Tibial artery (tissue), 4 donors: ENCODE measurements around the gene PBX2.
A peak's percentile ranks its signal among the peaks of the same experiment; 100 is the strongest.
"Not testable (repeated sequence)": the region's sequence is repeated elsewhere in the genome, so short reads cannot be mapped to it uniquely, and the experiment has no call there.

ENCODE experiments used
- DNase-seq, 2 donors: peaks; one replicate each; pipeline ENCODE4 v3.0.0-alpha.2; 2019
- H3K27ac ChIP-seq, 2 donors: fragments of 200-600 bp; sonication (generic) in 1 of 2; 1 replicate in 1 of 2; 2 replicates in 1 of 2; pipeline ENCODE4 v1.5.1; 2018 to 2019; ENCODE audit warnings: mild to moderate bottlenecking in 1 of 2
- H3K27me3 ChIP-seq, 2 donors: fragments of 200-600 bp; sonication (generic) in 1 of 2; one replicate each; pipeline versions ENCODE4 v1.5.1 to v1.6.0; 2016 to 2019
- H3K36me3 ChIP-seq, 3 donors: fragments of 200-600 bp; sonication (generic) in 2 of 3; one replicate each; pipeline ENCODE4 v1.5.1; 2016 to 2019; ENCODE audit warnings: mild to moderate bottlenecking in 2 of 3
- H3K4me1 ChIP-seq, 4 donors: fragments of 200-600 bp; sonication (generic) in 2 of 4; 1 replicate in 3 of 4; 2 replicates in 1 of 4; pipeline ENCODE4 v1.5.1; 2016 to 2019
- H3K4me3 ChIP-seq, 2 donors: fragments of 200-600 bp; sonication (generic) in 1 of 2; 1 replicate in 1 of 2; 2 replicates in 1 of 2; pipeline ENCODE4 v1.5.1; 2018 to 2019; ENCODE audit warnings: mild to moderate bottlenecking in 2 of 2
- H3K9me3 ChIP-seq, 3 donors: fragments of 200-600 bp; sonication (generic) in 1 of 3; one replicate each; pipeline ENCODE4 v1.5.1; 2016 to 2019
- intact Hi-C: fragments of 100-400 bp; cut with DNase I; formaldehyde crosslinking; loops from one replicate; pipeline ENCODE4 v1.15.0; 2023; ENCODE audit warnings: low total_unique reads
- TF ChIP-seq, protein P1 (sequence below), 2 experiments: fragments of 200-600 bp in 1 of 2; fragments of 450-650 bp in 1 of 2; IDR thresholded peaks; one replicate each; pipeline ENCODE4 v1.5.1; 2017 to 2019; ENCODE audit warnings: antibody characterized with exemption in 2 of 2, mild to moderate bottlenecking in 1 of 2, moderate library complexity in 1 of 2

Gene PBX2

DNA sequence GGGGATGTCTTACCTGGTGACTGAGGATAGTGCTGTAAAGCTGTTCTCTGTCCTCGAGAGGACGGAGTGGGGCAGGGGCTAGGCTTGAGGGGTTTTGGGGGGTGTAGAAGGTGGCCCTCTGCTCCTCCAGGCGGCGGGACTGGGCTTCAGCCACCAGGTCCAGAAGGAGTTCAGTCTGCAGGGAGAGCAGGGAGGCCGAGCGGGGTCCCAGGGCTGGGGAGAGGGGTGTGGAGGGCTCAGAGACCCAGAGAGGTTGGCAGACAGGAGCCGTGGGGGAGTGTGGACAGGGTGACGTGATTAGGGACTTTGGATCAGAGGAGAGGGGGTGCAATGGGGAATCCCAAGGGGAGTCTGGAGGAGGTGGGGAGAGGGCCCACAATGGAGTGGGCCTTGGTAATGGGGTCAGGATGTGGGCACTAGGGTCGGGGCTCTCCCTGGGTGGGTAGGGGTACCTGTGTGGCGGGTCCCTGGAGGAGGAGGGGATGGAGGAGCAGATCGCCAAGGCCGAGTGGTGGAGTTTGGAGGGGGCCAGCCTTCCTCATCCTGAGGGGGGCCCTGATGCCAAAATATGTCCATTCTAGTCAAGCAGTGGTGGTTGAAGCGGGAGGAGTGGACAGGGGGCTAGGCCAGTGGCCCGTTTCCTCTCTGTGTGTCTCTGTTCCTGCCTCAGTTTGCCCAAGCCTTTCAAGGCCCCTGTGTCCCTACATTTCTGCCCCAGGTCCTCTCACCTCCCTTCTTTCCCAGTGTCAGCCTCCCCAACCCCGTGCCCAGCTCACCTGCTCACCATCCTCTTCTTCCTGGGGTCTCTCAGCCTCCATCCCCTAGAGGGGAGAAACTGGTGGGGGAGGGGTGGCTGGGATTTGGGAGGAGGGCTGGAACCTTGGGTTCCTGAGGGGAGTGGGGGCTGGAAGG, 1.9 kb upstream of the PBX2 start:
- TF ChIP-seq, protein P1, sequence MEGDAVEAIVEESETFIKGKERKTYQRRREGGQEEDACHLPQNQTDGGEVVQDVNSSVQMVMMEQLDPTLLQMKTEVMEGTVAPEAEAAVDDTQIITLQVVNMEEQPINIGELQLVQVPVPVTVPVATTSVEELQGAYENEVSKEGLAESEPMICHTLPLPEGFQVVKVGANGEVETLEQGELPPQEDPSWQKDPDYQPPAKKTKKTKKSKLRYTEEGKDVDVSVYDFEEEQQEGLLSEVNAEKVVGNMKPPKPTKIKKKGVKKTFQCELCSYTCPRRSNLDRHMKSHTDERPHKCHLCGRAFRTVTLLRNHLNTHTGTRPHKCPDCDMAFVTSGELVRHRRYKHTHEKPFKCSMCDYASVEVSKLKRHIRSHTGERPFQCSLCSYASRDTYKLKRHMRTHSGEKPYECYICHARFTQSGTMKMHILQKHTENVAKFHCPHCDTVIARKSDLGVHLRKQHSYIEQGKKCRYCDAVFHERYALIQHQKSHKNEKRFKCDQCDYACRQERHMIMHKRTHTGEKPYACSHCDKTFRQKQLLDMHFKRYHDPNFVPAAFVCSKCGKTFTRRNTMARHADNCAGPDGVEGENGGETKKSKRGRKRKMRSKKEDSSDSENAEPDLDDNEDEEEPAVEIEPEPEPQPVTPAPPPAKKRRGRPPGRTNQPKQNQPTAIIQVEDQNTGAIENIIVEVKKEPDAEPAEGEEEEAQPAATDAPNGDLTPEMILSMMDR (IDR thresholded peaks at IDR 0.05): no peak
- H3K9me3 ChIP-seq: no peaks in the 10 kb centered on the region
- intact Hi-C loops: no loop called here
- peaks cover 9 to 11% (median 10%) of the 10 kb centered on the region in 3 donors for H3K36me3 ChIP-seq
- H3K27me3 ChIP-seq: no peaks in the 10 kb centered on the region
- H3K4me3 ChIP-seq: peak overlapping the region; percentile 26 to 30
- peak in 1 of 2 donors; percentile 70 for DNase-seq
- peaks cover 0 to 59% (median 45%) of the 10 kb centered on the region in 4 donors for H3K4me1 ChIP-seq
- H3K27ac ChIP-seq: peak overlapping the region; percentile 92 to 97

GRCh38 chr6:32190911-32191677, 1.1 kb upstream of the PBX2 start:
- H3K36me3 ChIP-seq: peaks cover 12 to 19% (median 18%) of the 10 kb centered on the region in 3 donors
- peak in 1 of 2 donors; percentile 68 for DNase-seq
- intact Hi-C loops: no loop called here
- no peaks in the 10 kb centered on the region for H3K9me3 ChIP-seq
- H3K27me3 ChIP-seq: no peaks in the 10 kb centered on the region
- H3K27ac ChIP-seq: peak overlapping the region; percentile 92 to 97
- TF ChIP-seq, protein P1 (IDR thresholded peaks at IDR 0.05): no peak
- H3K4me3 ChIP-seq: peak overlapping the region; percentile 86 to 92
- H3K4me1 ChIP-seq: peaks cover 0 to 62% (median 47%) of the 10 kb centered on the region in 4 donors

DNA sequence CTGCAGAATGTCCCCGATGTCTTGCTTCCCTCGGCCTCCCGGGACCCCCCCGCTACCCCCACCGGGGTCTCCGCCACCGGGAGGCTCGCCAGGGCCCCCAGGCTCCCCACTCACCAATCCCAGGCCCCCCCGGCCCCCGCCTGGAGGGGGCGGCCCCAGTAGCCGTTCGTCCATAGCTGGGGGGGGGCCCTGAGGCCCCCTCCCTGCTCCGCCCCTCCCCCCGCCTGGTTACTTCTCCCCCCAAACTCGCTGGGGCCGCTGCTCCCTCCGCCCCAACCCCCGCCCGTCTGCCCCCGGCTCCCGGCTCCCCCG, 304 bp downstream of the PBX2 start:
- no peaks in the 10 kb centered on the region for H3K9me3 ChIP-seq
- no peaks in the 10 kb centered on the region for H3K27me3 ChIP-seq
- H3K36me3 ChIP-seq: peaks cover 12 to 20% (median 19%) of the 10 kb centered on the region in 3 donors
- TF ChIP-seq, protein P1 (IDR thresholded peaks at IDR 0.05): no peak
- H3K4me1 ChIP-seq: peaks cover 0 to 61% (median 48%) of the 10 kb centered on the region in 4 donors
- intact Hi-C loops: no loop called here
- peak overlapping the region; percentile 92 to 97 for H3K27ac ChIP-seq
- no peak for DNase-seq
- H3K4me3 ChIP-seq: peak overlapping the region; percentile 86 to 92

- no peaks in the 10 kb centered on the region for H3K27me3 ChIP-seq
- TF ChIP-seq, protein P1 (IDR thresholded peaks at IDR 0.05): no peak
- H3K9me3 ChIP-seq: no peaks in the 10 kb centered on the region
- H3K4me3 ChIP-seq: peak overlapping the region; percentile 86 to 92
- H3K27ac ChIP-seq: peak overlapping the region; percentile 92 to 97
- intact Hi-C loops: no loop called here
- peaks cover 0 to 62% (median 45%) of the 10 kb centered on the region in 4 donors for H3K4me1 ChIP-seq
- peak in 1 of 2 donors; percentile 61 for DNase-seq
- peaks cover 12 to 20% (median 19%) of the 10 kb centered on the region in 3 donors for H3K36me3 ChIP-seq
Observed at GRCh38 chr6:32189069-32189741, 797 bp downstream of the PBX2 start.

GRCh38 chr6:32188381-32189068, 1.5 kb downstream of the PBX2 start:
- Histone ChIP-seq H3K4me1 (peaks cover 0 to 64% (median 45%) of the 10 kb centered on the region in 4 donors), H3K27ac (peak overlapping the region; percentile 92 to 97), H3K27me3 (no peaks in the 10 kb centered on the region), H3K9me3 (no peaks in the 10 kb centered on the region), H3K4me3 (peak overlapping the region; percentile 86 to 92), H3K36me3 (peaks cover 12 to 25% (median 25%) of the 10 kb centered on the region in 3 donors)
- TF ChIP-seq, protein P1 (IDR thresholded peaks at IDR 0.05): no peak
- intact Hi-C loops: no loop called here
- DNase-seq: peak in 1 of 2 donors; percentile 68

DNA sequence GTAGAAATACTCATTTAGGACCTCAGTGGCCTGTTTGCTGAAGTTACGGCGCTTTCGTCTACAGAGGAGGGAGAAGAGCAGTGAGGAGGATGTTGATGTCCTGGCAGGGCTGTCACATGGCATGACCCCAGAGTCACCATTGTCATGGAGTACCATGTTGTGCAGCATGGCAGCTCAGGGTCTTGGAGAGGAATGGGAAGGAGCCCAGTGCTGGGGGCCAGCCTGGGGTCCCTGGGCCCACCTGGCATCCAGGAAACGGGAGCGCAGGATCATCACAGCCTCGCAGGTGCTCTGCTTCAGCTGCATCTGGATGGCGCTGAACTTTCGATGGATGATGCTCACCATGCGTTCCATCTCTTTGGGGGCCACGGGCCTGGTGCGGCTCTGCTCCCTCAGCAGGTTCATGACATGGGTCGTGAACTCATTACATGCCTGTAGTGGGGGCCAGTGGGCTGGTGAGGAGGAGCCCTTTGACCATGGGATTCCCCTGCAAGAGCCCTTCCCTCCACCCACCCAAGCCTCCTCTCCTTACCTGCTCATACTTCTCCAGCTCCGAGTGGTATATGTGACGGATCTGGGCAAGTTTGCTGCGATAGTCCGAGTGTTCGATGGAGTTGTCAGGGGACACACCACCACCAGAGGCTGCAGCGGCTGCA, 2.1 kb downstream of the PBX2 start:
- peak overlapping the region; percentile 86 to 92 for H3K4me3 ChIP-seq
- intact Hi-C loops: not testable (repeated sequence)
- H3K36me3 ChIP-seq: peaks cover 12 to 32% (median 31%) of the 10 kb centered on the region in 3 donors

More for the DNA sequence above, 2.1 kb downstream of the PBX2 start:
- peak in 1 of 2 donors; percentile 60 for DNase-seq
- Histone ChIP-seq H3K27ac (peak overlapping the region; percentile 92 to 97), H3K4me1 (peaks cover 0 to 57% (median 45%) of the 10 kb centered on the region in 4 donors)
- not testable (repeated sequence) for H3K27me3 ChIP-seq, H3K9me3 ChIP-seq
